HUES48 (cell line): ENCODE results near the gene FBXW11.

Experiments used
- H3K27ac ChIP-seq: one replicate; pipeline ENCODE4 v1.7.0; 2013; ENCODE audit warnings: low read depth, low read length, inconsistent platforms
- H3K27me3 ChIP-seq: 2 replicates; pipeline ENCODE4 v1.6.1; 2013; ENCODE audit warnings: mild to moderate bottlenecking, low read length; ENCODE audit not compliant: control insufficient read depth, insufficient read depth
- H3K36me3 ChIP-seq: 2 replicates; pipeline ENCODE4 v1.6.1; 2013; ENCODE audit warnings: low read length; ENCODE audit not compliant: control insufficient read depth, insufficient read depth
- H3K4me1 ChIP-seq: 2 replicates; pipeline ENCODE4 v1.6.1; 2013; ENCODE audit warnings: mild to moderate bottlenecking, low read length; ENCODE audit not compliant: control insufficient read depth, insufficient read depth
- H3K4me3 ChIP-seq: 2 replicates; pipeline ENCODE4 v1.5.1; 2013; ENCODE audit warnings: mild to moderate bottlenecking, low read depth, low read length
- H3K9ac ChIP-seq: 2 replicates; pipeline ENCODE4 v1.6.1; 2013; ENCODE audit warnings: mild to moderate bottlenecking, low read depth, low read length, moderate library complexity
- H3K9me3 ChIP-seq: 2 replicates; pipeline ENCODE4 v1.6.1; 2013; ENCODE audit warnings: low read length; ENCODE audit not compliant: control insufficient read depth, insufficient read depth

FBXW11 gene

DNA sequence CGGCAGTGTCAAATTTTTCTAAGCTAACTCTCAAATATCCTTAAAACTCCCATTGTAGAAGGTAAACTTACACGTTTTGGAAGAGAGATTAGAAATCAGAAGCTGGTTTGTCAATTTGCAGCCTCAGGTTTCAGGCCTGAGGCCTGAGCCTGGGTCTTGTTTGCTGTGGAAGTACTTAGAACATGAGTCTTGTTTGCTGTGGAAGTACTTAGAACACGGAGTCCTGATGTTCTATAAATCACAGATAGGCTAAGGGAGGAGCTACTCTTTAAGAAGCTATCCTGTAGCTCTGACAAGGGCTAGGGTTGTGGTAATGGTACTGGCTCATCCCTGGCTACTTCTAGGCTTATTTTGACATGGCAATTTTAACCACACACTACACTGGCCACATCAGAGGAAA is 97.8 kb downstream of the FBXW11 start:
- H3K4me3 ChIP-seq = no peak overlapping the region
- no peak overlapping the region for H3K9ac ChIP-seq
- H3K36me3 ChIP-seq = peaks cover 21% of the 10 kb centered on the region
- no peaks in the 10 kb centered on the region for H3K9me3 ChIP-seq
- no peaks in the 10 kb centered on the region for H3K27me3 ChIP-seq
- H3K27ac ChIP-seq = peak overlapping the region; percentile 22
- peaks cover 36% of the 10 kb centered on the region for H3K4me1 ChIP-seq

- Histone ChIP-seq H3K9ac (no peak overlapping the region), H3K4me1 (peaks cover 29% of the 10 kb centered on the region), H3K27ac (no peak overlapping the region), H3K27me3 (no peaks in the 10 kb centered on the region), H3K36me3 (peaks cover 21% of the 10 kb centered on the region), H3K4me3 (no peak overlapping the region), H3K9me3 (no peaks in the 10 kb centered on the region)
These were observed 98.6 kb downstream of the FBXW11 start for GRCh38 chr5:171907725-171908343.

- no peak overlapping the region for H3K27ac ChIP-seq
- H3K4me3 ChIP-seq = no peak overlapping the region
These were observed 99.5 kb downstream of the FBXW11 start for GRCh38 chr5:171906703-171907590.

DNA sequence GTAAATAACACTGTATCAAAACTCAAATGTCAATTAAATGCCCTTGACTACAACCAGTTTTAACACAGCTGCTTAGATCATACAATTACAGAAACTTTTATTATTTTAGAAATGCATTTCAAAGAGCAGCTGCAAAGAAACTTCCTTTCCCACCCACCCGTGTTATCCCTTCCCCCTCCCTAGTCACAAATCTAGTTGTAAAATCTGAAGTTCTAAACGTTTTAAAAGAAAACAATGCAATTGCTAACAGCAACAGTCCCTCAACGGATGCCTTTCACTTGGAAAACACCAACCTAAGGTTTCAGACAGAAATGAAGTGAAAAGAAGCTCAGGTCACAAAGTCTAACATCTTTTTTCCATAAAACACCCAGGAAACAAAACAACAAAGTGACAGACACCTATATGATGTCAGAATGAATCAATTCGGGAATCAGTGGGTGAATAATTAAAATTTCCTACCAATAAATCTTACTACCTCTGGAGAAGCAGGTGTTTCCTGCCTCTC is 100.3 kb downstream of the FBXW11 start:
- H3K27ac ChIP-seq = no peak overlapping the region
- H3K4me3 ChIP-seq = no peak overlapping the region
- no peak overlapping the region for H3K9ac ChIP-seq
- H3K36me3 ChIP-seq = peaks cover 21% of the 10 kb centered on the region
- no peaks in the 10 kb centered on the region for H3K27me3 ChIP-seq
- no peaks in the 10 kb centered on the region for H3K9me3 ChIP-seq
- H3K4me1 ChIP-seq = peaks cover 16% of the 10 kb centered on the region

More at GRCh38 chr5:171906703-171907590, 99.5 kb downstream of the FBXW11 start:
- Histone ChIP-seq H3K9me3 (no peaks in the 10 kb centered on the region), H3K27me3 (no peaks in the 10 kb centered on the region), H3K9ac (no peak overlapping the region), H3K4me1 (peaks cover 24% of the 10 kb centered on the region), H3K36me3 (peaks cover 21% of the 10 kb centered on the region)

- Histone ChIP-seq H3K27me3 (no peaks in the 10 kb centered on the region), H3K4me3 (no peak overlapping the region), H3K27ac (no peak overlapping the region), H3K9ac (no peak overlapping the region), H3K9me3 (no peaks in the 10 kb centered on the region), H3K4me1 (peaks cover 26% of the 10 kb centered on the region), H3K36me3 (peaks cover 12% of the 10 kb centered on the region)
These were observed 101.6 kb downstream of the FBXW11 start for GRCh38 chr5:171904886-171905285.

GRCh38 chr5:171901764-171902163 is 104.7 kb downstream of the FBXW11 start:
- Histone ChIP-seq H3K9ac (no peak overlapping the region), H3K36me3 (peaks cover 31% of the 10 kb centered on the region), H3K27me3 (no peaks in the 10 kb centered on the region), H3K4me1 (peaks cover 31% of the 10 kb centered on the region), H3K4me3 (no peak overlapping the region), H3K27ac (no peak overlapping the region), H3K9me3 (no peaks in the 10 kb centered on the region)

DNA sequence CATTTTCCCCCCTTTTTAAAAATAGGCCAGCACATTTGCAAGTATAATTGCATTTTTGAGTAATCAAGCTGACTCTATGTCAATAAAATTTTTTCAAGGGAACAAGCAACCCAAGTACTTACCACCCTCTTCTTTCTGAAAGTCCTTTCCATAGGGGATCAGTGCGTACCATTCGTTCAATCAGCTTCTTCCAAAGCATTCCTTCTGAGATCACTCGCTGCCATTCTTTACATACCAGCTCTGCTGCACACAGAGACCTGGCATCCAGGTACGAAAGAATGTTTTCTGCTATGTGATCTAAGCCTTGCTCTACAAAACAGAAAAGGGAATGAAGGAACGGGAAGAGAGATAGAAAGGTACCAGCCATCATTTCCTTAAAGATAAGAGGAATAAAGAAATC is 106.6 kb downstream of the FBXW11 start:
- Histone ChIP-seq H3K4me3 (no peak overlapping the region), H3K4me1 (peaks cover 17% of the 10 kb centered on the region), H3K36me3 (peaks cover 47% of the 10 kb centered on the region), H3K9me3 (no peaks in the 10 kb centered on the region), H3K9ac (no peak overlapping the region), H3K27me3 (no peaks in the 10 kb centered on the region), H3K27ac (no peak overlapping the region)

GRCh38 chr5:171898879-171899278 is 107.6 kb downstream of the FBXW11 start:
- Histone ChIP-seq H3K9me3 (no peaks in the 10 kb centered on the region), H3K4me3 (no peak overlapping the region), H3K27me3 (no peaks in the 10 kb centered on the region), H3K9ac (no peak overlapping the region), H3K4me1 (peaks cover 17% of the 10 kb centered on the region), H3K36me3 (peaks cover 52% of the 10 kb centered on the region), H3K27ac (no peak overlapping the region)

GRCh38 chr5:171898386-171898785 is 108.1 kb downstream of the FBXW11 start:
- Histone ChIP-seq H3K27ac (no peak overlapping the region), H3K27me3 (no peaks in the 10 kb centered on the region), H3K4me1 (peaks cover 17% of the 10 kb centered on the region), H3K9me3 (no peaks in the 10 kb centered on the region), H3K36me3 (peaks cover 55% of the 10 kb centered on the region), H3K9ac (no peak overlapping the region), H3K4me3 (no peak overlapping the region)

- Histone ChIP-seq H3K4me3 (no peak overlapping the region), H3K27me3 (no peaks in the 10 kb centered on the region), H3K9ac (no peak overlapping the region), H3K27ac (no peak overlapping the region), H3K36me3 (peaks cover 65% of the 10 kb centered on the region), H3K9me3 (no peaks in the 10 kb centered on the region), H3K4me1 (peaks cover 17% of the 10 kb centered on the region)
These were observed 109.2 kb downstream of the FBXW11 start for GRCh38 chr5:171897231-171897630.

DNA sequence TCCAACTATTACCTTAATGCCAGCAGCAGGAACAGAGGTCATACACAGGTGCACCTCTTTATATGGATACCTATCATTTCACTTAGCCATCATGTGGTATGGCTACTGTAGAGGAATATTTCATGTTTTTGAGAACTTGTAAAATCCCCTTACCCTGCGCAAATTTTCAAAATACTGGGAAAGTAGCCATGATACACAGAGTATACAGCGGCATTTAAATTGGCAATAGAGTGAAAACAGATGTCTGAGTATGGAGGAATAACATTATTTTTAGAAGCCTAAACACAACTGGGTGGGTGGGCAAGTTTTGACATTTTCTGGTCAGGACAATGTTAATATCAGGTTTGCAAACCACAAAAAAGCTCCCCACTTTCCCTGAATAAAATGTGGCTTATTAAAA is 111.4 kb downstream of the FBXW11 start:
- H3K27me3 ChIP-seq = no peaks in the 10 kb centered on the region
- H3K27ac ChIP-seq = no peak overlapping the region
- H3K9me3 ChIP-seq = no peaks in the 10 kb centered on the region
- H3K9ac ChIP-seq = no peak overlapping the region
- H3K4me1 ChIP-seq = peaks cover 9% of the 10 kb centered on the region; the same call in 1 of the 2 replicates
- peaks cover 86% of the 10 kb centered on the region for H3K36me3 ChIP-seq
- H3K4me3 ChIP-seq = no peak overlapping the region
